Colonic mucosa (tissue), 4 donors: Measurements from ENCODE around the gene SLC10A1. TPM values are rescaled to one million over a fixed set of nuclear protein-coding genes. Genes with fewer than 3 reads are reported as not detected.

Experiments
- DNase-seq: peaks from one replicate; pipeline ENCODE4 v3.0.0-alpha.2; 2020
- H3K27ac ChIP-seq: fragments of 200-600 bp; one replicate; pipeline ENCODE4 v1.8.0; 2021
- H3K27me3 ChIP-seq: fragments of 200-600 bp; one replicate; pipeline ENCODE4 v1.8.0; 2021
- H3K36me3 ChIP-seq: fragments of 200-600 bp; one replicate; pipeline ENCODE4 v1.8.0; 2021
- H3K4me1 ChIP-seq: fragments of 200-600 bp; one replicate; pipeline ENCODE4 v1.8.0; 2021; ENCODE audit warnings: mild to moderate bottlenecking
- H3K4me3 ChIP-seq: fragments of 200-600 bp; one replicate; pipeline ENCODE4 v1.8.0; 2021
- H3K9ac ChIP-seq, 2 donors: one replicate each; pipeline ENCODE4 v1.7.0; 2013; ENCODE audit warnings: control low read depth in 2 of 2, low read depth in 2 of 2, low read length in 2 of 2
- H3K9me3 ChIP-seq: fragments of 200-600 bp; one replicate; pipeline ENCODE4 v1.8.0; 2021
- intact Hi-C: fragments of 100-400 bp; cut with DNase I; formaldehyde crosslinking; loops from one replicate; pipeline ENCODE4 v1.14.1; 2022
- total RNA-seq, 2 donors: library from RNA; stranded (reverse); fragmentation: NEBNext Ultra II Directional in 1 of 2; extraction: Animal tissue kit (Norgen Biotek cat#: 25700) in 1 of 2; gene quantifications; one replicate each; pipeline ENCODE4 v1.2.1, GENCODE V29; 2021
- TF ChIP-seq, protein P1 (sequence below): fragments of 200-600 bp; IDR thresholded peaks from one replicate; pipeline ENCODE4 v1.8.0; 2022; ENCODE audit warnings: antibody characterized with exemption, mild to moderate bottlenecking
- donor health status: healthy.
- donor health status: DM: no; HTN: no; CAD: no.
- donor health status: DM: no; HTN: no; CAD: no.

The SLC10A1 gene
- total RNA-seq, 2 donors from 2014 or later, result not detected

DNA sequence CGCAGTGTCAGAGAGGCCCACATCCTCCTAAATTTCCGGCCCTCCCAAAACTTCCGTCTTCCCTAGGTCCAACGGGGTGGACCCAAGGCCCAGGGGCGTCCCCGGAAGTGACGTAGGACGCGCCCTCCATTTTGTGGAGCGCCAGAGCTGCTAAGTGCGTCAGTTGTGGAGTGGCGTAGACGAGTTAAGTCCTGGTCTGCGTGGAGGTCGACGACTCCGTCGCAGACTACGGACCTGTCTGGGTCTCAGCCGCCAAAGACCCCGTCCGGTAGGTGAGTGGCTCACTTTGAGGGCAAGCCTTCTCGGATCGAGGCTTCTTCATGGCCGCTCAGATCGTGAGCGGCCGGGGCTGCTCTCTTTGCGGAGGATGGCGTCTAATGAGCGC lies 30.1 kb downstream of the SLC10A1 start, which contains the start of gene SRSF5:
Gene SRSF5 (plus strand): TSS at position 159 of the 385 bp plus-strand sequence. CDS start 1,015 bp downstream, outside the sequence.
- intact Hi-C loops, result no loop called here
- peaks cover 20% of the 10 kb centered on the region for H3K36me3 ChIP-seq
- H3K27me3 ChIP-seq, result no peaks in the 10 kb centered on the region
- peak; percentile 97 for DNase-seq
- no peaks in the 10 kb centered on the region for H3K9me3 ChIP-seq
- TF ChIP-seq, protein P1, sequence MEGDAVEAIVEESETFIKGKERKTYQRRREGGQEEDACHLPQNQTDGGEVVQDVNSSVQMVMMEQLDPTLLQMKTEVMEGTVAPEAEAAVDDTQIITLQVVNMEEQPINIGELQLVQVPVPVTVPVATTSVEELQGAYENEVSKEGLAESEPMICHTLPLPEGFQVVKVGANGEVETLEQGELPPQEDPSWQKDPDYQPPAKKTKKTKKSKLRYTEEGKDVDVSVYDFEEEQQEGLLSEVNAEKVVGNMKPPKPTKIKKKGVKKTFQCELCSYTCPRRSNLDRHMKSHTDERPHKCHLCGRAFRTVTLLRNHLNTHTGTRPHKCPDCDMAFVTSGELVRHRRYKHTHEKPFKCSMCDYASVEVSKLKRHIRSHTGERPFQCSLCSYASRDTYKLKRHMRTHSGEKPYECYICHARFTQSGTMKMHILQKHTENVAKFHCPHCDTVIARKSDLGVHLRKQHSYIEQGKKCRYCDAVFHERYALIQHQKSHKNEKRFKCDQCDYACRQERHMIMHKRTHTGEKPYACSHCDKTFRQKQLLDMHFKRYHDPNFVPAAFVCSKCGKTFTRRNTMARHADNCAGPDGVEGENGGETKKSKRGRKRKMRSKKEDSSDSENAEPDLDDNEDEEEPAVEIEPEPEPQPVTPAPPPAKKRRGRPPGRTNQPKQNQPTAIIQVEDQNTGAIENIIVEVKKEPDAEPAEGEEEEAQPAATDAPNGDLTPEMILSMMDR, result no peak
- H3K9ac ChIP-seq, result peak within 1 kb of the TSS; percentile 92 to 100
- peak within 1 kb of the TSS; percentile 99 for H3K27ac ChIP-seq
- H3K4me3 ChIP-seq, result peak within 1 kb of the TSS; percentile 73
- H3K4me1 ChIP-seq, result peaks cover 7% of the 10 kb centered on the region

DNA sequence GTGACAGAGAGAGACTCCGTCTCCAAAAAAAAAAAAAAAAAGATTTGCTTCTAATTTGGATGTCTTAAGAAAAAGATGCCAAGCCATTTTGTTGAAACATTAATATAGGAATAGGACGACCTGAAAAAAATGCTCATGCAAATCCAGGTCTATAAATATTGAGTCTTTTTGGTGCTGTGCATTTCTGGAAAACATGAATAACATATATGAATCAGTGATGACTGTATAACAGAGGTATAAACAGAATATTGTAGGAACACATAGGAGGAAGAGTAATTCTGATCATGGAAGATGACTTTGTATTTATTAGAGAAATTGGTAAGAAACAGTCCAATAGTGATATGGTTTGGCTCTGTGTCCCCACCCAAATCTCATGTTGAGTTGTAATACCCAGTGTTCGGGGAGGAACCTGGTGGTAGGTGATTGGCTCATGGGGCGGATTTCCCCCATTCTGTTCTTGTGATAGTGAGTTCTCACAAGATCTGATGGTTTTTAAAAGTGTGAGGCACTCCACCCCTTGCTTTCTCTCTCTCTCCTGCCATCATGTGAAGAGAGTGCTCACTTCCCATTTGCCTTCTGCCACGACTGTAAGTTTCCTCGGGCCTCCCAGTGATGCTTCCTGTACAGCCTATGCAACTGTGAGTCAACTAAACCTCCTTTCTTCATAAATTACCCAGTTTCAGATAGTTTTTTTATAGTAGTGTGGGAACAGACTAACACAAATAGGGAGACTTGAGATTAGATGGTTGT lies 33.1 kb downstream of the SLC10A1 start:
- intact Hi-C loops, result no loop called here
- no peak for DNase-seq
- TF ChIP-seq, protein P1, result no peak
- Histone ChIP-seq H3K4me3 (no peak overlapping the region), H3K27me3 (no peaks in the 10 kb centered on the region), H3K4me1 (no peaks in the 10 kb centered on the region), H3K27ac (no peak overlapping the region), H3K9ac (no peak overlapping the region), H3K9me3 (no peaks in the 10 kb centered on the region), H3K36me3 (no peaks in the 10 kb centered on the region)

- no peak for DNase-seq
- H3K36me3 ChIP-seq, result no peaks in the 10 kb centered on the region
- H3K4me1 ChIP-seq, result no peaks in the 10 kb centered on the region
- no peak overlapping the region for H3K4me3 ChIP-seq
- no peak overlapping the region for H3K27ac ChIP-seq
- intact Hi-C loops, result no loop called here
- no peaks in the 10 kb centered on the region for H3K9me3 ChIP-seq
- TF ChIP-seq, protein P1, result no peak
- H3K27me3 ChIP-seq, result no peaks in the 10 kb centered on the region
- no peak overlapping the region for H3K9ac ChIP-seq
Observed at GRCh38 chr14:69760810-69761209, 36.2 kb downstream of the SLC10A1 start.

- H3K27ac ChIP-seq, result peak overlapping the region; percentile 74
- no peaks in the 10 kb centered on the region for H3K27me3 ChIP-seq
- TF ChIP-seq, protein P1, result no peak
- intact Hi-C loops, result no loop called here
- H3K4me1 ChIP-seq, result no peaks in the 10 kb centered on the region
- no peak for DNase-seq
- H3K36me3 ChIP-seq, result no peaks in the 10 kb centered on the region
- H3K4me3 ChIP-seq, result no peak overlapping the region
- H3K9ac ChIP-seq, result peak overlapping the region in 1 of 2 donors; percentile 82
- H3K9me3 ChIP-seq, result no peaks in the 10 kb centered on the region
Observed at GRCh38 chr14:69756298-69756697, 40.7 kb downstream of the SLC10A1 start.

DNA sequence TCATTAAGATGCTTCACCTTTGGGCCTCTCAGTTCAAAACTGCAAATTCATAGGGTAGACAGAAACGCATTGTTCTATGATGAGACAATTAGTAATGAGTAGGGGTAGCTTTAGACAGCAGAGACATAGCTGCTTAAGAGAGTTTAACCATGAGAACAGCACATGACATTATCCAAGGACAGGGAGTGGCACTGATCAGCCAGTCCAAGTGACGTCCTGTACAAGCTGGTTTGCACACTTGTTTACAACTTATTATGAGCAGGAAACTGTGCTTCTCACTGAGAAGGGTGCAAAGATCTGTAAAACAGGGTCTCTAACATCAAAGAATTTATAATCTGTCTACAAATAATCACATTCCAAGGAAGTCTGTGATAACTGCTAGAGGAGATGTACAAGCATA lies 41.3 kb downstream of the SLC10A1 start:
- no peaks in the 10 kb centered on the region for H3K4me1 ChIP-seq
- no peaks in the 10 kb centered on the region for H3K9me3 ChIP-seq
- no peak overlapping the region for H3K4me3 ChIP-seq
- intact Hi-C loops, result no loop called here
- H3K27me3 ChIP-seq, result no peaks in the 10 kb centered on the region
- H3K36me3 ChIP-seq, result no peaks in the 10 kb centered on the region
- peak overlapping the region; percentile 74 for H3K27ac ChIP-seq
- DNase-seq, result peak; percentile 65
- TF ChIP-seq, protein P1, result no peak
- H3K9ac ChIP-seq, result peak overlapping the region in 1 of 2 donors; percentile 82
